Measurements from ENCODE around the gene WNT3. TPM values are rescaled to one million over a fixed set of nuclear protein-coding genes. Genes with fewer than 3 reads are reported as not detected.

Gene WNT3
- total and polyA plus RNA-seq, 10 donors = 0.32 to 0.94 (median 0.67) TPM

DNA sequence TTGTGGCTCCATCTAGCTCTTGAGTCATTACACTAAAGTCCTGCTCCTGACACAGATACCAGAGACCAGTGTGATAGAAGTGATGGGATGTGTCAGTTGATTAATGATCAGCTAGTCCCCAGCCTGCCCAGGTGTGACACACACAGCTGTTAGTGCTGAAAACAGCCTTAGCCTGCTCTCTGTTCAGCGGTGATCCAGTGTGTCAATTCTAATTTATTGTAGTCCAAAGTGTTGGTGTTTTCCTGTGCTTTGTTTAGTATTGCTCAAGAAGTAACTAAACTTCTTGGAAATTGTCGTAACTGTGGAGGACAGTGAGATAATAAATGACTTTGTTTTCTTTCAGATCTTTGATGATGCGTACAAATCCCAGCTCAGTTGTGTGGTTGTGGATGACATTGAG is 92.3 kb downstream of the WNT3 start:
- intact Hi-C loops (cut with DNase I; ENCODE audit: low total_unique reads) = no loop called here
- Histone ChIP-seq H3K36me3 (peaks cover 0 to 93% (median 13%) of the 10 kb centered on the region in 6 donors), H3K4me3 (no peak overlapping the region), H3K27me3 (replicated peaks in 1 of 7) (no peaks in the 10 kb centered on the region), H3K9me3 (no peaks in the 10 kb centered on the region), H3K27ac (no peak overlapping the region), H3K4me1 (peaks cover 0 to under 1% (median under 1%) of the 10 kb centered on the region in 6 donors)
- 90 to 99% (median 93%) methylated on average over 3 of the region's 3 CpGs for WGBS, 5 donors
- no peak for TF ChIP-seq POLR2AphosphoS5 (IDR thresholded peaks at IDR 0.05)
- TF ChIP-seq POLR2A (IDR thresholded peaks at IDR 0.05) = no peak
- DNase-seq = no peak

GRCh38 chr17:46722662-46723285 is 95.7 kb downstream of the WNT3 start:
- Histone ChIP-seq H3K36me3 (peaks cover 0 to 82% (median 8%) of the 10 kb centered on the region in 6 donors), H3K9me3 (no peaks in the 10 kb centered on the region), H3K27ac (no peak overlapping the region), H3K4me1 (peaks cover 0 to 14% (median 5%) of the 10 kb centered on the region in 6 donors), H3K4me3 (no peak overlapping the region), H3K27me3 (replicated peaks in 1 of 7) (no peaks in the 10 kb centered on the region)
- no peak for DNase-seq
- intact Hi-C loops (cut with DNase I; ENCODE audit: low total_unique reads) = no loop called here
- WGBS, 5 donors = 63 to 69% (median 66%) methylated on average over 7 of the region's 7 CpGs
- TF ChIP-seq POLR2AphosphoS5 (IDR thresholded peaks at IDR 0.05) = no peak
- TF ChIP-seq, protein P1, sequence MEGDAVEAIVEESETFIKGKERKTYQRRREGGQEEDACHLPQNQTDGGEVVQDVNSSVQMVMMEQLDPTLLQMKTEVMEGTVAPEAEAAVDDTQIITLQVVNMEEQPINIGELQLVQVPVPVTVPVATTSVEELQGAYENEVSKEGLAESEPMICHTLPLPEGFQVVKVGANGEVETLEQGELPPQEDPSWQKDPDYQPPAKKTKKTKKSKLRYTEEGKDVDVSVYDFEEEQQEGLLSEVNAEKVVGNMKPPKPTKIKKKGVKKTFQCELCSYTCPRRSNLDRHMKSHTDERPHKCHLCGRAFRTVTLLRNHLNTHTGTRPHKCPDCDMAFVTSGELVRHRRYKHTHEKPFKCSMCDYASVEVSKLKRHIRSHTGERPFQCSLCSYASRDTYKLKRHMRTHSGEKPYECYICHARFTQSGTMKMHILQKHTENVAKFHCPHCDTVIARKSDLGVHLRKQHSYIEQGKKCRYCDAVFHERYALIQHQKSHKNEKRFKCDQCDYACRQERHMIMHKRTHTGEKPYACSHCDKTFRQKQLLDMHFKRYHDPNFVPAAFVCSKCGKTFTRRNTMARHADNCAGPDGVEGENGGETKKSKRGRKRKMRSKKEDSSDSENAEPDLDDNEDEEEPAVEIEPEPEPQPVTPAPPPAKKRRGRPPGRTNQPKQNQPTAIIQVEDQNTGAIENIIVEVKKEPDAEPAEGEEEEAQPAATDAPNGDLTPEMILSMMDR (IDR thresholded peaks at IDR 0.05 in 8 of 11, conservative IDR thresholded peaks at IDR 0.05 in 3 of 11) = no peak

DNA sequence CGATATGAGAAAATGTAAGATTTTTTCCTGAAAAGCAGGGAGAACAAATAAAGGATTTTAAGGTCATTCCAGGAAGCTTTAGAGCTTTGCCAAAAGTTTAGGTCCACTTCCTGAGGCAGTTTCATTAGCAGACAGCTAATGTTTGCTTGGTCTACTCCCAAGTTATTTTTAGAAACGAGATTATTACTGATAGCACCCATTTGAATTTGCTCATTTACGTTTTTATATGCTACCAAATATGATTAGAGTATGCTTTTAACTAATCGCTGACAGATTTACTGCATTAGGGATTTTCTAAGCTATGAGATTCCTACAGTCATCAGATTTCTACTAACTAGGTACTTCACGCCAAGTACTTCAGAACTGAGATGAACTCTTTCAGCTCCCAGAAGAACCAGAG is 98.1 kb downstream of the WNT3 start:
- no peak for TF ChIP-seq POLR2AphosphoS5 (IDR thresholded peaks at IDR 0.05)
- no peak for TF ChIP-seq POLR2A (IDR thresholded peaks at IDR 0.05)
- TF ChIP-seq, protein P1 (IDR thresholded peaks at IDR 0.05 in 8 of 11, conservative IDR thresholded peaks at IDR 0.05 in 3 of 11) = no peak
- no peak overlapping the region for H3K27ac ChIP-seq
- intact Hi-C loops (cut with DNase I; ENCODE audit: low total_unique reads) = no loop called here
- H3K36me3 ChIP-seq = peaks cover 0 to 82% (median 13%) of the 10 kb centered on the region in 6 donors
- H3K4me1 ChIP-seq = peaks cover 0 to 14% (median 5%) of the 10 kb centered on the region in 6 donors
- WGBS, 5 donors = 69 to 77% (median 72%) methylated on average over 5 of the region's 5 CpGs
- DNase-seq = no peak
- H3K9me3 ChIP-seq = no peaks in the 10 kb centered on the region
- no peaks in the 10 kb centered on the region for H3K27me3 ChIP-seq (replicated peaks in 1 of 7)
- no peak overlapping the region for H3K4me3 ChIP-seq

DNA sequence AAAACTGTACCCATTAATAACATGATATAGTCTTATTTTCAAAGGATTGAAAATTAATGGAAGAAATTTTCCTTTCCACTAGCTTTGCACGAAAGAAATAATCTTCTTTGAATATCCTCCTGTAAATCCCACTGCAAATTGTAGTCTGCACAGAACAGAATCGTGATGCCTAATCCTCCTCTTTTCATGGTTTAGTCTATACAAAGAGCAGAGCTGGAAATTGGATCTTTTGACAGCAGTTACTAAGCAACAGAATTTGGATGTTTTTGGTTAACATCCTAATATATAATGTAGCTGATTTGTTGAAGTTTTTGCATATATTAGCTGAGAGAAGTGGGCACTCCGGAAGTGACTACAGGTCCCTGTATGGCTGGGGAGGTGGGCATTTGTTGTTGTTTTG is 98.6 kb downstream of the WNT3 start:
- WGBS, 5 donors = 79 to 87% (median 81%) methylated on average over 3 of the region's 3 CpGs

More for the DNA sequence above, 98.6 kb downstream of the WNT3 start:
- intact Hi-C loops (cut with DNase I; ENCODE audit: low total_unique reads) = no loop called here
- TF ChIP-seq, protein P1 (IDR thresholded peaks at IDR 0.05 in 8 of 11, conservative IDR thresholded peaks at IDR 0.05 in 3 of 11) = no peak
- TF ChIP-seq POLR2A (IDR thresholded peaks at IDR 0.05) (no peak), POLR2AphosphoS5 (IDR thresholded peaks at IDR 0.05) (no peak)
- Histone ChIP-seq H3K9me3 (no peaks in the 10 kb centered on the region), H3K36me3 (peaks cover 0 to 84% (median 16%) of the 10 kb centered on the region in 6 donors), H3K4me1 (peaks cover 0 to 14% (median 5%) of the 10 kb centered on the region in 6 donors), H3K4me3 (no peak overlapping the region), H3K27ac (no peak overlapping the region), H3K27me3 (replicated peaks in 1 of 7) (no peaks in the 10 kb centered on the region)
- DNase-seq = no peak

Data from spleen (tissue), 11 donors.